Aorta (tissue), 5 donors: Measurements from ENCODE around the gene VPS39. TPM values are rescaled to one million over a fixed set of nuclear protein-coding genes. Genes with fewer than 3 reads are reported as not detected.

ENCODE experiments used
- ATAC-seq: fragments of 200-7000 bp; cut with Tn5 transposase; one replicate; pipeline ENCODE4 v1.9.1; 2022; ENCODE audit warnings: moderate library complexity; ENCODE audit not compliant: low FRiP score
- DNase-seq, 2 donors: peaks; one replicate each; pipeline ENCODE4 v3.0.0-alpha.2; 2020
- H3K27ac ChIP-seq, 2 donors: one replicate each; pipeline ENCODE4 v1.5.1; 2013; ENCODE audit warnings: low read length in 2 of 2, mild to moderate bottlenecking in 2 of 2, moderate library complexity in 2 of 2, control low read depth in 1 of 2, inconsistent platforms in 1 of 2, low read depth in 1 of 2
- H3K27me3 ChIP-seq, 2 donors: one replicate each; pipeline ENCODE4 v1.6.1; 2013; ENCODE audit warnings: control low read depth in 1 of 2, low read length in 1 of 2, mild to moderate bottlenecking in 1 of 2, moderate library complexity in 1 of 2; ENCODE audit not compliant: insufficient read depth in 2 of 2, control insufficient read depth in 1 of 2
- H3K36me3 ChIP-seq, 2 donors: one replicate each; pipeline ENCODE4 v1.6.1; 2013; ENCODE audit warnings: control low read depth in 1 of 2, low read length in 1 of 2, mild to moderate bottlenecking in 1 of 2; ENCODE audit not compliant: insufficient read depth in 2 of 2, control insufficient read depth in 1 of 2
- H3K4me1 ChIP-seq, 2 donors: one replicate each; pipeline ENCODE4 v1.6.1; 2013; ENCODE audit warnings: low read length in 2 of 2, control low read depth in 1 of 2, mild to moderate bottlenecking in 1 of 2, moderate library complexity in 1 of 2; ENCODE audit not compliant: insufficient read depth in 2 of 2, control insufficient read depth in 1 of 2
- H3K4me3 ChIP-seq, 2 donors: one replicate each; pipeline ENCODE4 v1.5.1; 2013; ENCODE audit warnings: low read length in 2 of 2, control low read depth in 1 of 2, mild to moderate bottlenecking in 1 of 2
- H3K9me3 ChIP-seq: one replicate; pipeline ENCODE4 v1.6.1; 2013; ENCODE audit warnings: mild to moderate bottlenecking, low read length; ENCODE audit not compliant: control insufficient read depth
- WGBS, 2 donors: extraction: QIAGEN DNeasy Blood & Tissue Kit; methylation state at CpG; one replicate each; pipeline ENCODE4 v1.1.7; 2013; 5-methylcytosine and 5-hydroxymethylcytosine counted together
- intact Hi-C, 2 donors: fragments of 100-400 bp; cut with DNase I; formaldehyde crosslinking; loops; one replicate each; pipeline versions ENCODE4 v1.14.2 to v1.15.0; 2022
- polyA plus RNA-seq, 2 donors: library from polyadenylated mRNA; stranded (reverse); fragments of 200-250 nt; gene quantifications; one replicate each; pipeline ENCODE4 v1.2.3, GENCODE V29; 2013
- total RNA-seq, 2 donors: library from RNA; stranded (reverse); fragmentation: NEBNext Ultra II Directional; extraction: Animal tissue kit (Norgen Biotek cat#: 25700); gene quantifications; one replicate each; pipeline ENCODE4 v1.2.1, GENCODE V29; 2021
- donor health status: healthy with polysubstance abuse.
- donor health status: Bipolar disorder and iron deficiency.
- donor health status: DM: no; HTN: no; CAD: no.
- donor health status: DM: no; HTN: no; CAD: no.
- donor health status: DM: yes; HTN: yes; CAD: no.

Gene VPS39
- total and polyA plus RNA-seq, 4 donors, result 10.5 to 89.4 (median 59.8) TPM

DNA sequence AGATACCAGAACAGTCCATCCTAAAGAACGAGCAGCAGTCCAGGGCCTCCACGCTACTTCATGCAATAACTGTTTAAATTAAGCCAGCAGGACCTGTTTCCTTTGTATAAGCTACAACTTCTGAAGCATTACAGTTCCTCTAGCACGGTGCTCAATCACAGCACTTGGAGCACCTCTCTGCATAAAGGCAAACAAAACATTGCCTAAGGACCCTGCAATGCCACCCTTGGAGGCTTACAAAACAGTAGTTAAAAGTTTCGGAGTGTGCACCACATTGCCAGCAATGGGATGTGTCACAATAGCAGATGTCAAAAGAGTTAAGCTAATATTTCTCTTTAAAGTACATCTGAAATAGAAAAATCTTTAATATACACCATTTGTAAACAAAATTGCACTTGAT is 2.6 kb upstream of the VPS39 start:
- H3K4me1 ChIP-seq, result peaks cover 0 to 3% of the 10 kb centered on the region in 2 donors
- ATAC-seq (no peak), DNase-seq (no peak)
- no peaks in the 10 kb centered on the region for H3K27me3 ChIP-seq
- no peak overlapping the region for H3K27ac ChIP-seq
- no peaks in the 10 kb centered on the region for H3K9me3 ChIP-seq
- H3K4me3 ChIP-seq, result no peak overlapping the region
- H3K36me3 ChIP-seq, result peaks cover 5 to 6% of the 10 kb centered on the region in 2 donors
- intact Hi-C loops, result no loop called here
- WGBS, 2 donors, result 90 to 99% methylated on average over 4 of the region's 4 CpGs

DNA sequence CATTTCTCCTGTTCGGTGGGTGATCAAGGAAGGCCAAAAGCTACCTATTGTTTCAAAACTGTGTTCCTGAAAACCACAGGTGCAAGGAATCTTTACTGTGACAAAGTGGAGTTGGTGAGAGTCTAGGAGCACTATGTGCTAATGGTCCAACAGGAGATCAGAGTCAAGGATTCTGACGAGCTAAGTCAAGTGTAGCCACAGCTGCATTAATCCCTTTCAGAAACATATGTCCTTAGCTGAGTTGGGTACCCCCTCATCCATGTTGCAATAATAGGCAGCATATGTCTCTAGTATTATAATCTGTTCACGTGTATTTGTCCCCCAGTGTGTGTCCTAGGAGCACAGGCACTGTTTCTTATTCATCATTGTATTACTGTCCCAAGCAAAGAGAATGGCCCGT is 1.7 kb downstream of the VPS39 start:
- no peak overlapping the region for H3K27ac ChIP-seq
- intact Hi-C loops, result no loop called here
- DNase-seq (no peak), ATAC-seq (no peak)
- peaks cover 0 to 3% of the 10 kb centered on the region in 2 donors for H3K4me1 ChIP-seq
- no peaks in the 10 kb centered on the region for H3K27me3 ChIP-seq
- H3K9me3 ChIP-seq, result no peaks in the 10 kb centered on the region
- H3K4me3 ChIP-seq, result no peak overlapping the region
- 77% methylated on average over 4 of the region's 4 CpGs for WGBS, 2 donors
- peaks cover 2 to 3% of the 10 kb centered on the region in 2 donors for H3K36me3 ChIP-seq

DNA sequence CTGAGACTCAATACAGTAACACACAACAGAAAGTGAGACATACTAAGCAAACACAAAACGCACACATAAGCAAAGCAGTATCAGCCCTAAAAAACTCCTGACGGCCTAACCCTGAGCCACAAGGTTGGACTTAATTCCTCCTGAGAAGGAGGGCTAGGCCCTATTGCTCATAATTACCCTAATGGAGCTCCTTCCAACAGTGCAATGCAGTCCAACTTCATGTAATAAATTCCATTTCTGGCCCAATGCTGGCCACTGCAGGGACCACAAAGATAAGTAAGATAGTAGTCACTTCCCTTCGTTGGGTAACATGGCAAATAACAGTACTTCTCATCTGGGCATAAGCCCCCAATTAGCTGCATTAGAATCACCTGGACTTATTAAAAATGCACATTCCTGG is 4.2 kb downstream of the VPS39 start:
- H3K4me1 ChIP-seq, result peaks cover 0 to 3% of the 10 kb centered on the region in 2 donors
- H3K36me3 ChIP-seq, result peaks cover 0 to 2% of the 10 kb centered on the region in 2 donors
- no peak overlapping the region for H3K27ac ChIP-seq
- ATAC-seq, result no peak
- no peak for DNase-seq
- 87% methylated on average over 3 of the region's 3 CpGs for WGBS, 2 donors
- H3K9me3 ChIP-seq, result no peaks in the 10 kb centered on the region
- no peaks in the 10 kb centered on the region for H3K27me3 ChIP-seq
- no peak overlapping the region for H3K4me3 ChIP-seq
- intact Hi-C loops, result no loop called here

DNA sequence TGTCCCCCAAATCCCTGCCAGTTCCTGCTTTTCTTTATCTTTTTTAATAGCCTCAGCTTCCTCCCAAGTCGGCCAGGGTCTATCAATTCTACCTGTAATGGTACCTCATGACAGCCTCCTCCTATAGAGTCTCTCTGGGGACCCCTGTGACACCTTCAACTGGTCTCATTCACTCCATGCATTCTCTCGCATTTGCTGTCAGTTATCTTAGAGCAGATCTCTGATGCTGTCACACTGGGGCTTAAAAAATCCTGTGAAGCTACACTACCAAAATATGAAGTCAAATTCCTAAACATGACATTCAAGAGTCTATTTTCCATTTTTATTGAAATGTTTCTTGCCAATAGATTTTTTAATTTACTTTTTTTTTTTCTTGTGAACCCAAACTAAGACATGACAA is 5.5 kb downstream of the VPS39 start:
- intact Hi-C loops, result no loop called here
- 37 to 52% methylated on average over 2 of the region's 2 CpGs for WGBS, 2 donors

DNA sequence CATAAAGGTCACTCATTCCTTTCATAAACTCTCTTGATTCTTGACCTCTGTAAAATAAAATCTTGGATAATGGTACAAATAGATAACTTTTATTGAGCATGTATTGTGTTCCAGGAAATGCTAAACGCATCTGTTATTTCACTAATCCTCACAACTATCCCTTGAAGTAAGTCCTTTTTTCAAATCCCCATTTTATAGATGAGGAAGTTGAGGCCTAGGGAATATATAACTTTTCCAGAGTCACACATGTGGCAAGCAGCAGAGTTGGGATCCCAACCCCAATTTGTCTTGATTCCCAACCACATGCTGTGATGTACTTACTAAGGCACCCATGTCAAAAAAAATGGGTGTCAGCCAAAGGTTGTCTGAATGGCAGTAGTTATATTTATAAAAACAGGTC is 6.3 kb downstream of the VPS39 start:
- intact Hi-C loops, result no loop called here
- Histone ChIP-seq H3K27me3 (no peaks in the 10 kb centered on the region), H3K4me1 (peaks cover 0 to 3% of the 10 kb centered on the region in 2 donors), H3K27ac (no peak overlapping the region), H3K4me3 (no peak overlapping the region), H3K9me3 (no peaks in the 10 kb centered on the region), H3K36me3 (peaks cover 2% of the 10 kb centered on the region in 2 donors)
- DNase-seq, result no peak
- ATAC-seq, result no peak
- WGBS, 2 donors, result 94 to 97% methylated on average over 1 of the region's 1 CpG

More for the DNA sequence above, 5.5 kb downstream of the VPS39 start:
- H3K36me3 ChIP-seq, result peaks cover 2% of the 10 kb centered on the region in 2 donors
- DNase-seq (no peak), ATAC-seq (no peak)
- H3K27ac ChIP-seq, result no peak overlapping the region
- no peak overlapping the region for H3K4me3 ChIP-seq
- H3K9me3 ChIP-seq, result no peaks in the 10 kb centered on the region
- H3K4me1 ChIP-seq, result peaks cover 0 to 3% of the 10 kb centered on the region in 2 donors
- no peaks in the 10 kb centered on the region for H3K27me3 ChIP-seq

DNA sequence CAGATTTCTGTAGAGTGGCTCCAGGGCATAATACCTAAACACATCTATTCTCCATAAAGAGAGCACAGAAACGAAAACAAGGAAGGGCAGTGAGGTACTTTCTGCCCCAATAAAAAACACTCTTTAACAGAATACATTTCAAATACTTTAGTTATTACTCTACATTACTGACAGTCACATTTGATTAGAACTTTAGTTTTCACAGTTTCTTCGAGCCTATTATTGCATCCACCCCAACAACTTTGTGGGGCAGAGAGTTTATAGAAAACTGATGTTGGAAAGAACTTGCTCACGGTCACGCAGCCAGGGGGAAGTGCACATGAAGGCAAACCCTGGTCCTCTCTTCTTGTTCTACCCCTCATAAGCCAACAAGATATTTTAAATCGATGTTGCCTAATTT is 9.0 kb downstream of the VPS39 start:
- Histone ChIP-seq H3K4me1 (no peaks in the 10 kb centered on the region), H3K9me3 (no peaks in the 10 kb centered on the region), H3K36me3 (peaks cover 2% of the 10 kb centered on the region in 2 donors), H3K27me3 (no peaks in the 10 kb centered on the region), H3K27ac (no peak overlapping the region), H3K4me3 (no peak overlapping the region)
- ATAC-seq, result no peak
- 92 to 93% methylated on average over 5 of the region's 5 CpGs for WGBS, 2 donors
- intact Hi-C loops, result no loop called here
- no peak for DNase-seq

DNA sequence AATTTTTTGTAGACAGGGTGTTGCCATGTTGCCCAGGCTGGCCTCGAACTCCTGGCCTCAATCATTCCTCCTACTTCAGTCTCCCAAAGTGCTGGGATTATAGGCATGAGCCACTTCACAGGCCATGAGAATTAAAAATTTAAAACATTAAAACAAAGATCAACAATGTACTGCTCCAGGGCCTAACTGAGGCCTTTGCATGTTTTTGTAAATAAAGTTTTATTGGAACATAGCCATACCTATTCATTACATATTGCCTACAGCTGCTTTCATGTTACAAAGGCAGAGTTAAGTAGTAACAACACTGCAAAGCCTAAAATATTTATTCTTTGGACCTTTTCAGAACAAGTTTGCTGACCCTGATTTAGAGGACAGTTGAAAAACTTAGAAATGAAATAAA is 9.6 kb downstream of the VPS39 start:
- intact Hi-C loops, result no loop called here
- H3K36me3 ChIP-seq, result peaks cover 2% of the 10 kb centered on the region in 2 donors
- DNase-seq (no peak), ATAC-seq (no peak)
- no peaks in the 10 kb centered on the region for H3K9me3 ChIP-seq
- 97 to 99% methylated on average over 1 of the region's 1 CpG for WGBS, 2 donors
- H3K4me3 ChIP-seq, result no peak overlapping the region
- no peaks in the 10 kb centered on the region for H3K27me3 ChIP-seq
- no peaks in the 10 kb centered on the region for H3K4me1 ChIP-seq
- H3K27ac ChIP-seq, result no peak overlapping the region

DNA sequence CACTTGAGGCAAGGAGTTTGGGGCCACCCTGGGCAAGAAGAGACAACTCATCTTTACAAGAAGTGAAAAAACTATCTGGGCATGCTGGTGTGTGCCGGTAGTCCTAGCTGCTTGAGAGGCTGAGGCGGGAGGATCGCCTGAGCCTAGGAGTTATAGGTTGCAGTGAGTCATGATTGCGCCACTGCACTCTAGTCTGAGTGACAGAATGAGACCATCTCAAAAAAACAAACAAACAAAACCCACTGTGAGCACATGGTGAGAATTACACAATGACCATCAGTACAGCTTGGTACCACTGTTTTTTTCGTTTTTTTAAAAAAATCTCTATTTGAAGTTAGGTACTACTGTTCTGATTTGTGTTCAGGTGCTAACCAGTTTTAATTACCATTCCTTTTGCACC is 13.6 kb downstream of the VPS39 start:
- H3K4me1 ChIP-seq, result no peaks in the 10 kb centered on the region
- DNase-seq (no peak), ATAC-seq (no peak)
- H3K9me3 ChIP-seq, result no peaks in the 10 kb centered on the region
- no peak overlapping the region for H3K4me3 ChIP-seq
- WGBS, 2 donors, result 93 to 97% methylated on average over 5 of the region's 5 CpGs
- no peak overlapping the region for H3K27ac ChIP-seq
- H3K27me3 ChIP-seq, result no peaks in the 10 kb centered on the region
- intact Hi-C loops, result no loop called here
- H3K36me3 ChIP-seq, result peaks cover 0 to 7% of the 10 kb centered on the region in 2 donors

DNA sequence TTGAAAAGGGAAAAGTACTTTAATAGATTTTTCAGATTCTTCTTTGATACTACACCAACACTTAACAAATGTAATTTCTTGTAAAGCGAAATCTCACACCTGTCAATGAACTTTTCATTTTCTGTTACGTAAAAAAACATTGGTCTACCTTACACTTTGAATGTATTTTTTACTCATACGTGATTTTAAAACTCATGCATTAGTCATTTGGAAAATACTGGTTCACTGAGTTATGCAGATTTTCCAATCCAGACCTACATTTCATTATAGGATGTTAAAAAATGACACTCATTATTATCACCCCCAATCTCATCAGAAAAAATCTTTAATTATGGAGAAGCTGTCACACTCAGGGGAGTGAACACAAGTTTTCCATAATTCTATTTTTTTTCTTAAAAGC is 14.7 kb downstream of the VPS39 start:
- DNase-seq (no peak), ATAC-seq (no peak)
- Histone ChIP-seq H3K4me1 (no peaks in the 10 kb centered on the region), H3K9me3 (no peaks in the 10 kb centered on the region), H3K36me3 (peaks cover 0 to 7% of the 10 kb centered on the region in 2 donors), H3K4me3 (no peak overlapping the region), H3K27me3 (no peaks in the 10 kb centered on the region), H3K27ac (no peak overlapping the region)
- WGBS, 2 donors, result 86 to 88% methylated on average over 3 of the region's 3 CpGs
- intact Hi-C loops, result no loop called here
